ENCODE measurements around the gene EPHB1. TPM values are rescaled to one million over a fixed set of nuclear protein-coding genes. Genes with fewer than 3 reads are reported as not detected.

Gene EPHB1
- total RNA-seq, 4 donors from 2014 or later: 2.6 to 5.3 (median 3.1) TPM; not detected in 1

- Histone ChIP-seq H3K27ac (no peak overlapping the region), H3K9me3 (no peaks in the 10 kb centered on the region), H3K4me1 (no peaks in the 10 kb centered on the region), H3K36me3 (no peaks in the 10 kb centered on the region), H3K4me3 (no peak overlapping the region), H3K27me3 (no peaks in the 10 kb centered on the region)
- TF ChIP-seq POLR2A (IDR thresholded peaks at IDR 0.05) (no peak), CTCF (IDR thresholded peaks at IDR 0.05) (no peak)
- intact Hi-C loops (cut with DNase I; ENCODE audit: low total_unique reads): no loop called here
- no peak for DNase-seq
Measured at GRCh38 chr3:135240426-135240825, 445.4 kb downstream of the EPHB1 start.

- no peaks in the 10 kb centered on the region for H3K27me3 ChIP-seq
- no peak for TF ChIP-seq CTCF (IDR thresholded peaks at IDR 0.05)
- TF ChIP-seq POLR2A (IDR thresholded peaks at IDR 0.05): no peak
- intact Hi-C loops (cut with DNase I; ENCODE audit: low total_unique reads): no loop called here
Measured at GRCh38 chr3:135242285-135242684, 447.2 kb downstream of the EPHB1 start.

GRCh38 chr3:135243616-135244015 lies 448.6 kb downstream of the EPHB1 start:
- H3K9me3 ChIP-seq: no peaks in the 10 kb centered on the region
- TF ChIP-seq POLR2A (IDR thresholded peaks at IDR 0.05) (no peak), CTCF (IDR thresholded peaks at IDR 0.05) (no peak)
- no peak for DNase-seq
- H3K4me3 ChIP-seq: no peak overlapping the region
- no peaks in the 10 kb centered on the region for H3K4me1 ChIP-seq
- intact Hi-C loops (cut with DNase I; ENCODE audit: low total_unique reads): no loop called here
- no peak overlapping the region for H3K27ac ChIP-seq
- H3K27me3 ChIP-seq: no peaks in the 10 kb centered on the region
- H3K36me3 ChIP-seq: no peaks in the 10 kb centered on the region

More at GRCh38 chr3:135242285-135242684, 447.2 kb downstream of the EPHB1 start:
- no peaks in the 10 kb centered on the region for H3K9me3 ChIP-seq
- no peaks in the 10 kb centered on the region for H3K36me3 ChIP-seq
- no peak overlapping the region for H3K27ac ChIP-seq
- H3K4me1 ChIP-seq: no peaks in the 10 kb centered on the region
- DNase-seq: no peak
- no peak overlapping the region for H3K4me3 ChIP-seq

GRCh38 chr3:135246027-135246426 lies 451.0 kb downstream of the EPHB1 start:
- Histone ChIP-seq H3K9me3 (no peaks in the 10 kb centered on the region), H3K27me3 (no peaks in the 10 kb centered on the region), H3K4me1 (no peaks in the 10 kb centered on the region), H3K4me3 (no peak overlapping the region), H3K27ac (no peak overlapping the region), H3K36me3 (no peaks in the 10 kb centered on the region)
- no peak for DNase-seq
- TF ChIP-seq POLR2A (IDR thresholded peaks at IDR 0.05): no peak
- no peak for TF ChIP-seq CTCF (IDR thresholded peaks at IDR 0.05)
- intact Hi-C loops (cut with DNase I; ENCODE audit: low total_unique reads): no loop called here

- DNase-seq: no peak
- Histone ChIP-seq H3K27ac (no peak overlapping the region), H3K4me1 (no peaks in the 10 kb centered on the region), H3K27me3 (no peaks in the 10 kb centered on the region), H3K4me3 (no peak overlapping the region), H3K9me3 (no peaks in the 10 kb centered on the region), H3K36me3 (no peaks in the 10 kb centered on the region)
- TF ChIP-seq POLR2A (IDR thresholded peaks at IDR 0.05) (no peak), CTCF (IDR thresholded peaks at IDR 0.05) (no peak)
- intact Hi-C loops (cut with DNase I; ENCODE audit: low total_unique reads): no loop called here
Measured at GRCh38 chr3:135248213-135248612, 453.2 kb downstream of the EPHB1 start.

All from uterus (tissue), 4 donors.